Activated B cell treated with CpG ODN at 0.5 μM for 24 hours (primary cell): ENCODE data around the gene HDDC3. TPM values are rescaled to one million over a fixed set of nuclear protein-coding genes. Genes with fewer than 3 reads are reported as not detected.

Source experiments
- ATAC-seq: fragments of 200-7000 bp; cut with Tn5 transposase; one replicate; pipeline ENCODE4 v1.10.0; 2021; ENCODE audit warnings: low read depth, mild to moderate bottlenecking, moderate library complexity
- CTCF ChIA-PET: fragments of 350-600 bp; sonication (Branson Sonifier 250); formaldehyde crosslinking; loops from one replicate; lab custom pipeline; 2021; ENCODE audit warnings: antibody characterized with exemption; lab: Charles Lee
- POLR2A ChIA-PET: fragments of 350-600 bp; sonication (Branson Sonifier 250); formaldehyde crosslinking; loops from one replicate; lab custom pipeline; 2021; ENCODE audit warnings: antibody characterized with exemption; lab: Charles Lee
- DNase-seq: peaks from one replicate; pipeline ENCODE4 v3.0.0; 2022
- H3K27ac Mint-ChIP-seq: one replicate; pipeline ENCODE4 v1.8.0; 2020; ENCODE audit warnings: mixed read lengths
- H3K27me3 Mint-ChIP-seq: one replicate; pipeline ENCODE4 v1.8.0; 2021; ENCODE audit warnings: mixed read lengths
- H3K36me3 Mint-ChIP-seq: one replicate; pipeline ENCODE4 v1.8.0; 2021; ENCODE audit warnings: low read depth, mixed read lengths
- H3K4me1 Mint-ChIP-seq: one replicate; pipeline ENCODE4 v1.8.0; 2021; ENCODE audit warnings: mixed read lengths
- H3K4me3 Mint-ChIP-seq: one replicate; pipeline ENCODE4 v1.8.0; 2020; ENCODE audit warnings: mild to moderate bottlenecking, mixed read lengths
- H3K9me3 Mint-ChIP-seq: one replicate; pipeline ENCODE4 v1.8.0; 2020; ENCODE audit warnings: mixed read lengths
- intact Hi-C: fragments of 100-400 bp; cut with micrococcal nuclease; formaldehyde crosslinking; loops from one replicate; pipeline ENCODE4 v1.15.1; 2024
- total RNA-seq: library from RNA; stranded (reverse); gene quantifications from 2 replicates; pipeline ENCODE4 v1.2.3, GENCODE V29; 2022
- TF ChIP-seq, protein P1 (sequence below): fragments of 200-600 bp; IDR thresholded peaks from one replicate; pipeline ENCODE4 v1.8.0; 2022; ENCODE audit warnings: antibody characterized with exemption, mild to moderate bottlenecking

Gene HDDC3
- total RNA-seq, 1 donor from 2014 or later: 19.0 TPM

DNA sequence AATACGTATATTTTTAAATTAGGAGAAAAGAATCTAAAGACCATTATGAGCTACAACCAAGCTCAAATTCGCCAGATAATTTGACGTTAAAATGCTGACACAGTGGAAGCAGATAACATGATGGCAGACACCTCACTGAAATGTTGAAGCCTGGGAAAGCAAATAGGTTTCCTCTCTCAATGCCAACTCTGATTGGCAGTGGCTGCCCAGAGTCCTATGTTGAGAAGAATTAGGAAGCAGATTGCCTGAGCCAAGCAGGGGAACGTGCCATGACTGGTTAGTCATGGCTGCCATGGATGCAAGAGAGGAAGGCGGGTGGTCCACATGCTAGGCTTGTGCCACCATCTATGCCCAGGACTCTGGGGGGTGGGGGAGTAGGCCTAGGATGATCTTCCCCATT lies 5.9 kb upstream of the HDDC3 start:
- H3K36me3 Mint-ChIP-seq: peaks cover 48% of the 10 kb centered on the region
- intact Hi-C loops: loop anchor here (5.0 kb wide), 1 partner anchor 1246 kb away; the partner anchor contains the start of genes PEX11A and WDR93
- POLR2A ChIA-PET: no interaction called here
- H3K27ac Mint-ChIP-seq: no peak overlapping the region
- H3K4me3 Mint-ChIP-seq: no peak overlapping the region
- TF ChIP-seq, protein P1, sequence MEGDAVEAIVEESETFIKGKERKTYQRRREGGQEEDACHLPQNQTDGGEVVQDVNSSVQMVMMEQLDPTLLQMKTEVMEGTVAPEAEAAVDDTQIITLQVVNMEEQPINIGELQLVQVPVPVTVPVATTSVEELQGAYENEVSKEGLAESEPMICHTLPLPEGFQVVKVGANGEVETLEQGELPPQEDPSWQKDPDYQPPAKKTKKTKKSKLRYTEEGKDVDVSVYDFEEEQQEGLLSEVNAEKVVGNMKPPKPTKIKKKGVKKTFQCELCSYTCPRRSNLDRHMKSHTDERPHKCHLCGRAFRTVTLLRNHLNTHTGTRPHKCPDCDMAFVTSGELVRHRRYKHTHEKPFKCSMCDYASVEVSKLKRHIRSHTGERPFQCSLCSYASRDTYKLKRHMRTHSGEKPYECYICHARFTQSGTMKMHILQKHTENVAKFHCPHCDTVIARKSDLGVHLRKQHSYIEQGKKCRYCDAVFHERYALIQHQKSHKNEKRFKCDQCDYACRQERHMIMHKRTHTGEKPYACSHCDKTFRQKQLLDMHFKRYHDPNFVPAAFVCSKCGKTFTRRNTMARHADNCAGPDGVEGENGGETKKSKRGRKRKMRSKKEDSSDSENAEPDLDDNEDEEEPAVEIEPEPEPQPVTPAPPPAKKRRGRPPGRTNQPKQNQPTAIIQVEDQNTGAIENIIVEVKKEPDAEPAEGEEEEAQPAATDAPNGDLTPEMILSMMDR: no peak
- no peaks in the 10 kb centered on the region for H3K27me3 Mint-ChIP-seq
- DNase-seq (no peak), ATAC-seq (no peak)
- CTCF ChIA-PET: interaction anchor here (1.4 kb wide), 1 partner anchor 10 kb away, joined by 3 read pairs; no protein-coding TSS in a partner anchor
- no peaks in the 10 kb centered on the region for H3K9me3 Mint-ChIP-seq
- peaks cover 20% of the 10 kb centered on the region for H3K4me1 Mint-ChIP-seq

DNA sequence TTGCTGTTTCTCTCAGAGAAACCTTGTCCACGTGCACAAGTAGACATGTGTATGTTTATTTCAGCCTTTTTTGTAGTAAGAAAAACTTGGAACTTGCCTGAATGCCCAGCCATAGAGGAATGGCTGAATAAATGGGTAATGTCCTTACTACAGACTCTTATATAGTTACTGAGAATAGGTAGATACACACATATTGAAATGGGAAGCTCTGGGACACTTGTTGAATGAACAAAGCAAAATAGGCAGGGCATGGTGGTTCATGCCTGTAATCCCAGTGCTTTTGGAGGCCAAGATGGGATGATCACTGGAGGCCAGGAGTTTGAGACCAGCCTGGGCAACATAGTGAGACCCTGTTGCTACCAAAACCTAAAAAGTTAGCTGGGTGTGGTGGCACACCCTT lies 4.5 kb upstream of the HDDC3 start:
- Mint-ChIP-seq H3K9me3 (no peaks in the 10 kb centered on the region), H3K27ac (no peak overlapping the region), H3K4me3 (peak overlapping the region; percentile 89), H3K27me3 (no peaks in the 10 kb centered on the region), H3K36me3 (peaks cover 36% of the 10 kb centered on the region), H3K4me1 (peaks cover 25% of the 10 kb centered on the region)
- TF ChIP-seq, protein P1: no peak
- CTCF ChIA-PET: interaction anchor here (1.2 to 8.7 kb wide), 2 partner anchors 37 to 576 kb away, joined by 4 to 193 read pairs; partner anchors contain the start of gene MAN2A2
- POLR2A ChIA-PET: interaction anchor here (8.7 kb wide), 1 partner anchor 35 kb away, joined by 213 read pairs; the partner anchor contains the start of gene MAN2A2
- intact Hi-C loops: loop anchor here (5.0 kb wide), 1 partner anchor 1245 kb away; the partner anchor contains the start of genes PEX11A and WDR93
- ATAC-seq (no peak), DNase-seq (no peak)

DNA sequence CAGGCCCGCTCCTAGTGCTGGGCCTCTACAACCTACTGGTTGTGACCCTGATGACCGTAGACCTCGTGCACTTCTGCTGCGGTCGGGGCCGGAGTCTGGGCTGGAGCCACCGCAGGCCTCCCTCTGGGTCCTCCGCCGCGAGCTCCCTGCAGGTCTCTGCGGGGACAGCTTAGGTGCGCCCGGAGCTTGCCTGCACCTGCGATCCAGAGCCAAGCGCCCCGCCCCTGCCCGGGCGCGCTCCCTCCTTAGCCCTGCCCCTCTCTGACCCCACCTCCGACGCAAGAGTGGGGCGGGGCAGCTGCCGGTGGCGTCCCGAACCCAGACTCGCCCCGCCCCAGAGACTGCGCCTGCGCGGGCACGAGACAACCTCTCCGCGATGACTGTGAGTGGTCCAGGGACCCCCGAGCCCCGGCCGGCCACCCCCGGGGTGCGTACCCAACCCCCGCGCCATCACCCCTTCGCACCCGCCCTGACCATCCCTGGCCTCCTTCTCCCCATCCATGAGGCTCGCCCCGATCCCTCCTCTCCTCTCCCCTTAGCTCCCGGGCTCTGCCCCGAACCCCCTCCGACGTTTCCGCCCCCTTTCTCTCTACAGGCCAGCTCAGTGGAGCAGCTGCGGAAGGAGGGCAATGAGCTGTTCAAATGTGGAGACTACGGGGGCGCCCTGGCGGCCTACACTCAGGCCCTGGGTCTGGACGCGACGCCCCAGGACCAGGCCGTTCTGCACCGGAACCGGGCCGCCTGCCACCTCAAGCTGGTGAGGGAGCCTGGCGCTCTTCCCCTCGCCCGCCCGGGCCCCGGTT lies 2.8 kb upstream of the HDDC3 start, which contains the start of gene UNC45A:
UNC45A (plus strand) TSS at position 337 of the 803 bp plus-strand sequence; CDS start at position 377, 40 bp downstream.
- POLR2A ChIA-PET: interaction anchor here (0.5 to 8.7 kb wide), 22 partner anchors 8 to 1965 kb away, joined by 3 to 213 read pairs (median 4); partner anchors contain the start of genes BLM, CIB1, FES and GDPGP1
- CTCF ChIA-PET: interaction anchor here (0.6 to 8.7 kb wide), 15 partner anchors 19 to 616 kb away, joined by 3 to 193 read pairs (median 4); partner anchors contain the start of genes BLM, FES, MAN2A2 and RCCD1
- TF ChIP-seq, protein P1: no peak
- Mint-ChIP-seq H3K9me3 (no peaks in the 10 kb centered on the region), H3K27me3 (no peaks in the 10 kb centered on the region), H3K36me3 (peaks cover 22% of the 10 kb centered on the region), H3K4me3 (peak within 1 kb of the TSS; percentile 89), H3K4me1 (peaks cover 41% of the 10 kb centered on the region), H3K27ac (peak within 1 kb of the TSS; percentile 93)
- ATAC-seq (peak; percentile 76), DNase-seq (peak; percentile 98)
- intact Hi-C loops: loop anchor here (1.0 to 5.0 kb wide), 13 partner anchors 19 to 1243 kb away; partner anchors contain the start of genes BLM, CIB1, GDPGP1 and IDH2

DNA sequence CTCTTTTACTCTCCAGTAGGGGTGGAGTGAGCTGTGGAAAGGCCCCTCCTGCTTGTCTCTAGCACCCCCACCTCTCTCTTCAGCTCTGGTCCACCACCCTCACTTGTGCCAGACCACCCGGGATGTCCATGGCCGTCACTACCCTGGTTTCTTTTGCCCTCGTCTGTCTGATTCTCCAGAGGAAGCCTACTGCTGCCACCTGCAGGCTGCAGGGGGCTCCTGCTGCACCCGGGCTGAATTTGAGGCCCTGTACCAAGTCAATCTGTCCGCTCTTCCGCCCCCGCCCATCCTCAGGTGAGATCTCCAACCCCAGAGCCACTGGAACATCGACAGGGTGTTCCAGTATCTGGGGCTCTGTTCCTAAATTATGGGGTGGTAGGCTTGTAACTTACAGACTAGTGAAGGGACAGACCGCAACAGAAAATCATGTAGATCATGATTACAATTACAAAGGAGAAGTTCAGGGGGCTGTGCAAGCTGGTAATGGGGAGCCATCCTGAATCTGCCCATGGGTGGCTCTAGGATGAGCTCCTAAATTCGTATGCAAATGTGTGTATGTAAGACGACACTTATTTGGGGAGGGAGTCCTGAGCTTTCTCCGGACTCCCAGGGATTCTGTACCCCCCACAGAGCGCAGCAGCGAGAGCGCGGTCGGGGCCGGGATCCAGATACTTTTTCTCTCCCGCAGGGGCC lies 2.1 kb upstream of the HDDC3 start:
- peaks cover 47% of the 10 kb centered on the region for H3K4me1 Mint-ChIP-seq
- POLR2A ChIA-PET: interaction anchor here (0.5 to 8.7 kb wide), 15 partner anchors 9 to 701 kb away, joined by 3 to 213 read pairs (median 6); partner anchors contain the start of genes BLM, CIB1, FES and GDPGP1
- CTCF ChIA-PET: interaction anchor here (0.8 to 8.7 kb wide), 18 partner anchors 9 to 615 kb away, joined by 3 to 193 read pairs (median 4); partner anchors contain the start of genes FES, MAN2A2 and RCCD1

More for the DNA sequence above, 2.1 kb upstream of the HDDC3 start:
- H3K9me3 Mint-ChIP-seq: no peaks in the 10 kb centered on the region
- H3K36me3 Mint-ChIP-seq: peaks cover 15% of the 10 kb centered on the region
- peak overlapping the region; percentile 93 for H3K27ac Mint-ChIP-seq
- peak; percentile 35 for ATAC-seq
- TF ChIP-seq, protein P1: no peak
- no peaks in the 10 kb centered on the region for H3K27me3 Mint-ChIP-seq
- peak overlapping the region; percentile 89 for H3K4me3 Mint-ChIP-seq
- intact Hi-C loops: loop anchor here (1.0 to 5.0 kb wide), 10 partner anchors 32 to 832 kb away; partner anchors contain the start of genes BLM, CIB1, GDPGP1 and IDH2
- DNase-seq: peak; percentile 76
